Esophagus muscularis mucosa (tissue), 4 donors: ENCODE data around the gene RNF11. TPM values are rescaled to one million over a fixed set of nuclear protein-coding genes. Genes with fewer than 3 reads are reported as not detected.

ENCODE experiments used
- DNase-seq: peaks from one replicate; pipeline ENCODE4 v3.0.0-alpha.2; 2017; ENCODE audit errors: extremely low spot score
- H3K27ac ChIP-seq, 4 donors: fragments of 200-600 bp; sonication (generic); replicated peaks in 1 of 4; 1 replicate in 3 of 4; 2 replicates in 1 of 4; pipeline ENCODE4 v1.5.1; 2016 to 2019; ENCODE audit warnings: mild to moderate bottlenecking in 1 of 4
- H3K27me3 ChIP-seq, 4 donors: fragments of 200-600 bp; sonication (generic); one replicate each; pipeline versions ENCODE4 v1.5.1 to v1.6.0; 2016 to 2019
- H3K36me3 ChIP-seq, 4 donors: fragments of 200-600 bp; sonication (generic); one replicate each; pipeline ENCODE4 v1.5.1; 2016 to 2019
- H3K4me1 ChIP-seq, 4 donors: fragments of 200-600 bp; sonication (generic); one replicate each; pipeline ENCODE4 v1.5.1; 2016 to 2019
- H3K4me3 ChIP-seq, 4 donors: fragments of 200-600 bp; sonication (generic); 1 replicate in 2 of 4; 2 replicates in 2 of 4; pipeline ENCODE4 v1.5.1; 2016 to 2019; ENCODE audit warnings: mild to moderate bottlenecking in 4 of 4, moderate library complexity in 1 of 4
- H3K9me3 ChIP-seq, 4 donors: fragments of 200-600 bp; sonication (generic); 1 replicate in 3 of 4; 2 replicates in 1 of 4; pipeline ENCODE4 v1.5.1; 2016 to 2019
- EP300 ChIP-seq: sonication (generic); formaldehyde crosslinking; IDR thresholded peaks from one replicate; pipeline ENCODE4 v1.6.1; 2017; ENCODE audit warnings: antibody characterized with exemption
- POLR2A ChIP-seq: fragments of 450-650 bp; IDR thresholded peaks from one replicate; pipeline ENCODE4 v1.6.1; 2017; ENCODE audit warnings: antibody characterized with exemption, moderate library complexity, mild to moderate bottlenecking, low read depth
- POLR2AphosphoS5 ChIP-seq, 2 donors: sonication (generic); formaldehyde crosslinking; IDR thresholded peaks; one replicate each; pipeline ENCODE4 v1.6.1; 2017; ENCODE audit warnings: antibody characterized with exemption in 2 of 2
- WGBS: methylation state at CpG from one replicate; pipeline ENCODE4 v1.1.5; 2018; 5-methylcytosine and 5-hydroxymethylcytosine counted together
- intact Hi-C: fragments of 100-400 bp; cut with DNase I; formaldehyde crosslinking; loops from one replicate; pipeline ENCODE4 v1.15.1; 2023
- total RNA-seq, 4 donors: library from RNA; depleted of rRNA; stranded (reverse); fragments of >200 nt; gene quantifications; one replicate each; pipeline versions ENCODE4 v1.1.0 to v1.2.1, GENCODE V29; 2016
- TF ChIP-seq, protein P1 (sequence below), 3 experiments: fragments of 200-600 bp in 2 of 3; fragments of 450-650 bp in 1 of 3; sonication (generic) in 2 of 3; IDR thresholded peaks; one replicate each; pipeline ENCODE4 v1.5.1; 2017 to 2019; ENCODE audit warnings: antibody characterized with exemption in 3 of 3, mild to moderate bottlenecking in 2 of 3, moderate library complexity in 1 of 3

The RNF11 gene
- total RNA-seq, 4 donors from 2014 or later = 101 to 141 (median 115) TPM

DNA sequence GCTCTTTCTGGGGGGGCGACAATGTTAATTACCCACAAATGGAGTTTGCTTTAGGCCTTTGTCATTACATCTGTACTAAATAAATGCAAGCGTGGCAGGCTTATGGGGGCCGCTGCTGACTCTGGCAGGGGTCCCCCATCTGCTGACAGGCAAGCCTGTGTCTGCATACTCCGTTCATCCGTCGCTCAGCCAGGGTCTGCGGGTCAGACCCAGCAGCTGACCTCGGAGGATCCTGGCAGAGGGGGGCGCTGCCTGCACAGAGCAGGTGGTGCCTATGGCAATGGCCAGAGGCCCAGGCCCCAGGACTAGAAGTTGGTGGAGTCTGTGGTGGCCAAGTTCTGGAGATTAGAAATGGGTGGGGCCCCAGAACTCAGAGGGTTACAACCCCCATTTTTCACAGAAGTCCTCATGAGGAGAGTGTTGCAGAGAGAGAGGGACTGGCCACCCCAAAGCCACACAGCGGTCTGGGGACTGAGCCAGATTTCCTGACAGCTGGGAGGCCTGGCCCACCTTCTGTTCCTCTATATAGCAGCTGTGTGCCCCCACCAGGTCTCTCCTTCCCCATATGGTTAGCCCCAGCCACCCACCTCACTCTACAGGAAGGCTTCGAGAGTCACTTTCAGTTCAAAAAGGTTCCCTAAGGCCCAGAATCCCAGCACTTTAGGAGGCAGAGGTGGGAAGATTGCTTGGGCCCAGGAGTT lies 63.3 kb downstream of the RNF11 start:
- Histone ChIP-seq H3K27ac (no peak overlapping the region), H3K4me1 (peaks cover 12 to 22% (median 14%) of the 10 kb centered on the region in 4 donors), H3K9me3 (no peaks in the 10 kb centered on the region), H3K4me3 (no peak overlapping the region), H3K27me3 (peaks cover 0 to 12% (median 0%) of the 10 kb centered on the region in 4 donors), H3K36me3 (no peaks in the 10 kb centered on the region)
- DNase-seq = no peak
- intact Hi-C loops = loop anchor here (10.0 kb wide), 1 partner anchor 65 kb away; the partner anchor contains the start of gene RNF11
- no peak for TF ChIP-seq POLR2A
- TF ChIP-seq EP300 = no peak
- TF ChIP-seq, protein P1, sequence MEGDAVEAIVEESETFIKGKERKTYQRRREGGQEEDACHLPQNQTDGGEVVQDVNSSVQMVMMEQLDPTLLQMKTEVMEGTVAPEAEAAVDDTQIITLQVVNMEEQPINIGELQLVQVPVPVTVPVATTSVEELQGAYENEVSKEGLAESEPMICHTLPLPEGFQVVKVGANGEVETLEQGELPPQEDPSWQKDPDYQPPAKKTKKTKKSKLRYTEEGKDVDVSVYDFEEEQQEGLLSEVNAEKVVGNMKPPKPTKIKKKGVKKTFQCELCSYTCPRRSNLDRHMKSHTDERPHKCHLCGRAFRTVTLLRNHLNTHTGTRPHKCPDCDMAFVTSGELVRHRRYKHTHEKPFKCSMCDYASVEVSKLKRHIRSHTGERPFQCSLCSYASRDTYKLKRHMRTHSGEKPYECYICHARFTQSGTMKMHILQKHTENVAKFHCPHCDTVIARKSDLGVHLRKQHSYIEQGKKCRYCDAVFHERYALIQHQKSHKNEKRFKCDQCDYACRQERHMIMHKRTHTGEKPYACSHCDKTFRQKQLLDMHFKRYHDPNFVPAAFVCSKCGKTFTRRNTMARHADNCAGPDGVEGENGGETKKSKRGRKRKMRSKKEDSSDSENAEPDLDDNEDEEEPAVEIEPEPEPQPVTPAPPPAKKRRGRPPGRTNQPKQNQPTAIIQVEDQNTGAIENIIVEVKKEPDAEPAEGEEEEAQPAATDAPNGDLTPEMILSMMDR (IDR thresholded peaks at IDR 0.05) = no peak
- TF ChIP-seq POLR2AphosphoS5 (IDR thresholded peaks at IDR 0.05) = no peak
- 91% methylated on average over 10 of the region's 11 CpGs for WGBS

DNA sequence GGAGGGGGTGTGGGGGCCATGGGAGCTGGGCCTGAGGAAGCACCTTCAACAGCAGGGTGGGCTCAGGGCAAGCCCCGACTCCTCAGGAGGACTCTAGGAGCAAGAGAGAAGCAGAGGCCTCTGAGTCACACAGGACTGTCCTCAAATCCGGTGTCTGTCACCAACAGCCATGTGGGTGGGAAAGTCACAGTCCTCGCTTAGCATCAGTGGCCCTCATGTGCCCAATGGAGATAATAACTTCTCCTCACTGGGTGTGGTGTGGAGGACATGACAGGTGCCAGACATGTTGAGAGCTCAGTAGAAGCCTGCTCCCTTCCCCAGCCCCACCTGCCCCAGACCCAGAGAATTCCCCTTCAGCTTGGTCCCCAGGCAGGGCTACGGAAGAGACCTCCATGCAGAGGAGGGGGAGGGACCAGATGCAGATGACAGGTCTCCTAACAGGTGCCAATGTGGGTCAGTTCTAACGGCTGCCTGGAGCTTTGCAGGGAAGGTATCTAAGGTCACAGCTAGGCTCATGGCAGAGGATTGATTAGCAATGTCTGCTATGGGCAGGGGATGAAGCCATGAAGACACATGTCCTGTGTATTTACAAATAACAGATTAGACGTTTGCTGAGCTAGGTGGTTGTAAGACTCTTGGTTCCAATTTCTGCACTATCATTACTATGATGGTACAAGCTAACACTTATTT lies 64.1 kb downstream of the RNF11 start:
- TF ChIP-seq EP300 (no peak), POLR2AphosphoS5 (IDR thresholded peaks at IDR 0.05) (no peak), POLR2A (no peak)
- TF ChIP-seq, protein P1 (IDR thresholded peaks at IDR 0.05) = no peak
- Histone ChIP-seq H3K27me3 (peaks cover 0 to 12% (median 0%) of the 10 kb centered on the region in 4 donors), H3K4me3 (no peak overlapping the region), H3K27ac (no peak overlapping the region), H3K4me1 (peaks cover 12 to 22% (median 14%) of the 10 kb centered on the region in 4 donors), H3K9me3 (no peaks in the 10 kb centered on the region), H3K36me3 (no peaks in the 10 kb centered on the region)
- intact Hi-C loops = loop anchor here (10.0 kb wide), 1 partner anchor 65 kb away; the partner anchor contains the start of gene RNF11
- no peak for DNase-seq
- WGBS = 92% methylated on average over 4 of the region's 6 CpGs

DNA sequence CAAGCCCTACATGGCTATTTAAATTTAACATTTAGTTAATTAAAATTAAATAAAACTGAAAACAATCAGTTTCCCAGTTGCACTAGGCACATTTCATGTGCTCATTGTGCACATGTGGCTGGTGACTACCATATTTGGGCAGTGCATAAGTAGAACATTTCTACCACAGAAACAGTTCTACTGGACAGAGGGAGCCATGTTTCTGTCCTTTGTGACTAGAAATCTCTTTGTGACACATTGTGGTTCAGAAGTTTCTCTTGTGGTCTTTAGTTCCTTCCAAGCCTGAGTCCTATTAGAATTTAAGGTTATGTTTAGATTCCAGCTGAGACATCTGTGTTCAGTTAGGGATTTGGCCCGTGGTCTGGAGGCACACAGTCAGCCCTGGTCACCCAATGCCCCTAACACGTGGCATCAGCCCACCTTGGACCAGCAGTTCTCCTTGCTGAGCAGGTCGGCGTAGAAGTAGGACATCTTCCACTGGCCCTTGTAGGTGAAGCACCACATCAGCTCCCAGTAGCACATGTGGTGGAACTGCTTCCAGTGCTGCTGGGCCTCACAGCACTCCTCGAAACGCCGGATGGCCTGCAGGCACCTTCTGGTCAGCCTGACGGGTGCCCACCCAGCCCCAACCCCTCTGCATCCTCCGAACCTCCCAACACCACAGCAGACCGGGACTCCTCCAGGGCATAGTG lies 65.2 kb downstream of the RNF11 start:
- intact Hi-C loops = no loop called here
- Histone ChIP-seq H3K4me1 (peaks cover 12 to 21% (median 13%) of the 10 kb centered on the region in 4 donors), H3K27ac (no peak overlapping the region), H3K36me3 (no peaks in the 10 kb centered on the region), H3K4me3 (no peak overlapping the region), H3K27me3 (peaks cover 0 to 12% (median 0%) of the 10 kb centered on the region in 4 donors), H3K9me3 (no peaks in the 10 kb centered on the region)
- WGBS = 83% methylated on average over 6 of the region's 10 CpGs
- no peak for DNase-seq
- TF ChIP-seq, protein P1 (IDR thresholded peaks at IDR 0.05) = no peak
- no peak for TF ChIP-seq POLR2AphosphoS5 (IDR thresholded peaks at IDR 0.05)
- TF ChIP-seq EP300 = no peak
- TF ChIP-seq POLR2A = no peak

GRCh38 chr1:51301844-51302162 lies 65.7 kb downstream of the RNF11 start:
- no peak for TF ChIP-seq POLR2AphosphoS5 (IDR thresholded peaks at IDR 0.05)
- TF ChIP-seq, protein P1 (IDR thresholded peaks at IDR 0.05) = no peak
- no peak for TF ChIP-seq EP300
- TF ChIP-seq POLR2A = no peak
- Histone ChIP-seq H3K27me3 (peaks cover 0 to 12% (median 0%) of the 10 kb centered on the region in 4 donors), H3K4me3 (no peak overlapping the region), H3K27ac (no peak overlapping the region), H3K36me3 (no peaks in the 10 kb centered on the region), H3K4me1 (peaks cover 8 to 16% (median 8%) of the 10 kb centered on the region in 4 donors), H3K9me3 (no peaks in the 10 kb centered on the region)
- intact Hi-C loops = no loop called here
- 82% methylated on average over 3 of the region's 3 CpGs for WGBS
- DNase-seq = no peak
